GM12864 (cell line): ENCODE data around the gene FOXN3.

Source experiments
- DNase-seq: peaks from one replicate; pipeline ENCODE4 v3.0.0-alpha.2; 2011; ENCODE audit warnings: low read depth
- H3K4me3 ChIP-seq: 2 replicates; pipeline ENCODE4 v1.5.1; 2011; ENCODE audit warnings: mild to moderate bottlenecking, low read depth, low read length, control low read depth
- CTCF ChIP-seq: IDR thresholded peaks from 2 replicates; pipeline ENCODE4 v1.5.1; 2011; ENCODE audit warnings: low read depth, mild to moderate bottlenecking, moderate library complexity, low read length, control low read depth, inconsistent platforms; ENCODE audit errors: missing control alignments

FOXN3 gene

GRCh38 chr14:89401241-89401640, 15.8 kb downstream of the FOXN3 start:
- no peak overlapping the region for H3K4me3 ChIP-seq
- TF ChIP-seq CTCF, result no peak
- no peak for DNase-seq

GRCh38 chr14:89400529-89400928, 16.5 kb downstream of the FOXN3 start:
- DNase-seq, result no peak
- TF ChIP-seq CTCF, result no peak
- H3K4me3 ChIP-seq, result no peak overlapping the region

- no peak overlapping the region for H3K4me3 ChIP-seq
- TF ChIP-seq CTCF, result no peak
- no peak for DNase-seq
Measured at GRCh38 chr14:89399594-89400068, 17.4 kb downstream of the FOXN3 start.

GRCh38 chr14:89399157-89399556, 17.9 kb downstream of the FOXN3 start:
- no peak for DNase-seq
- TF ChIP-seq CTCF, result no peak
- H3K4me3 ChIP-seq, result no peak overlapping the region

- H3K4me3 ChIP-seq, result no peak overlapping the region
- no peak for DNase-seq
Measured at GRCh38 chr14:89397569-89398230, 19.3 kb downstream of the FOXN3 start.

GRCh38 chr14:89394972-89395371, 22.1 kb downstream of the FOXN3 start:
- no peak for TF ChIP-seq CTCF
- no peak overlapping the region for H3K4me3 ChIP-seq
- DNase-seq, result no peak

More at GRCh38 chr14:89397569-89398230, 19.3 kb downstream of the FOXN3 start:
- no peak for TF ChIP-seq CTCF

GRCh38 chr14:89393222-89393745, 23.7 kb downstream of the FOXN3 start:
- H3K4me3 ChIP-seq, result no peak overlapping the region
- DNase-seq, result no peak
- TF ChIP-seq CTCF, result no peak
